ENCODE results near the gene AP4M1. TPM values are rescaled to one million over a fixed set of nuclear protein-coding genes. Genes with fewer than 3 reads are reported as not detected.

AP4M1 gene
- polyA plus RNA-seq, 4 donors = 23.7 to 36.2 (median 31.5) TPM

DNA sequence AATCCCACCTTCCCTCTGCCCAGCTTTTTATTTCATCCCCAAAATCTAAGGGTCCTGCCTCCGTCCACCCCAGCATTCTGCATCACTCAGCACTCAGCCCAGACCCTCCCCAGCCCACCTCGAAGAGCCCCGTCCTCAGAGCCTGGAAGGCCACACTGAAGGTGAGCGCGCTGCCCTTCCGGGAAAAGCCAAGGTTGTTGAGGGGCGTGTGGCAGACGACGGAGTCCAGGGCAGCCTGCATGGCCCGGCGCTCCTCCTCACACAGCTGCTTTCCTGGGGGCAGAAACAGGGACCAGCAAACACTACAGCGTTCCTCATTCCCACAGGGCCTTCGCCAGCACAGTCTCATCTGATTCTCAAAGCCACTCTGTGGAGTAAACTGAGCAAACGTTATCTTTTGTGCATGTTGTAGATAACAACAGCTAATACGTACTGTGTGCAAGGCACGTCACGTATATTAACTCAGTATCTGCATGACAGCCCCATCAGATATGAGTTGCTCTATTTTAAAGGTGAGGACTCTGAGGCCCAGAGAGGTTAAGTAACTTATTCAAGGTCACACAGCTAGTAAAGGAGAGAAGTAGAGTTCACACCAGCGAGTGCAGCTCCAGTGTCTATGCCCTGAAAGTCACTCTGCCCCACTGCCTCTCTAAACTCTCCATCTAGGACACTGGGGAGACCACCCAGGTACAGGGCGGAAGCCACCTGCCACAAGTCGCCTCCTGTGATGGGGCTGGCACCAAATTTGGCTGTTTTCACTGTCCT, 54.3 kb downstream of the AP4M1 start:
- no peak for DNase-seq (ENCODE audit: low read depth in 4 of 4, low spot score in 3 of 4)

GRCh38 chr7:100156331-100157068, 55.1 kb downstream of the AP4M1 start:
- no peak for DNase-seq (ENCODE audit: low read depth in 4 of 4, low spot score in 3 of 4)

- DNase-seq (ENCODE audit: low read depth in 4 of 4, low spot score in 3 of 4) = no peak
Measured at GRCh38 chr7:100157069-100157333, 55.6 kb downstream of the AP4M1 start.

GRCh38 chr7:100157334-100158228, 56.1 kb downstream of the AP4M1 start:
- no peak for DNase-seq (ENCODE audit: low read depth in 4 of 4, low spot score in 3 of 4)

Other genes with a start within 250 kb of the AP4M1 start
- not detected for gene OR2AE1, start 224.6 kb upstream of the AP4M1 start, polyA plus RNA-seq (ENCODE audit: insufficient read length in 4 of 4)
- 10 to 100 TPM; 34.8 to 44.8 (median 36.2) TPM for gene TRIM4, start 182.1 kb upstream of the AP4M1 start, polyA plus RNA-seq (ENCODE audit: insufficient read length in 4 of 4)
- gene GJC3, start 172.0 kb upstream of the AP4M1 start, polyA plus RNA-seq (ENCODE audit: insufficient read length in 4 of 4) = 1 to 10 TPM in 3 of 4 donors, under 1 TPM in 1; 0.60 to 1.4 (median 1.1) TPM
- gene AZGP1, start 125.6 kb upstream of the AP4M1 start, polyA plus RNA-seq (ENCODE audit: insufficient read length in 4 of 4) = 10 to 100 TPM; 47.6 to 77.5 (median 61.3) TPM
- 10 to 100 TPM; 47.3 to 57.0 (median 50.4) TPM for gene ZKSCAN1, start 86.0 kb upstream of the AP4M1 start, polyA plus RNA-seq (ENCODE audit: insufficient read length in 4 of 4)
- gene ZSCAN21, start 51.9 kb upstream of the AP4M1 start, polyA plus RNA-seq (ENCODE audit: insufficient read length in 4 of 4) = 10 to 100 TPM; 20.4 to 21.8 (median 21.5) TPM
- gene ZNF3, start 19.9 kb upstream of the AP4M1 start, polyA plus RNA-seq (ENCODE audit: insufficient read length in 4 of 4) = 10 to 100 TPM; 45.5 to 53.9 (median 53.3) TPM
- 100 to 1,000 TPM; 127 to 138 (median 134) TPM for gene COPS6, start 12.7 kb upstream of the AP4M1 start, polyA plus RNA-seq (ENCODE audit: insufficient read length in 4 of 4)
- gene MCM7, start 246 bp upstream of the AP4M1 start, polyA plus RNA-seq (ENCODE audit: insufficient read length in 4 of 4) = 100 to 1,000 TPM; 136 to 158 (median 148) TPM
- gene TAF6, start 17.7 kb downstream of the AP4M1 start, polyA plus RNA-seq (ENCODE audit: insufficient read length in 4 of 4) = 10 to 100 TPM; 53.9 to 64.5 (median 60.1) TPM
- gene CNPY4, start 18.0 kb downstream of the AP4M1 start, polyA plus RNA-seq (ENCODE audit: insufficient read length in 4 of 4) = 10 to 100 TPM; 35.7 to 49.0 (median 43.3) TPM
- gene MBLAC1, start 25.3 kb downstream of the AP4M1 start, polyA plus RNA-seq (ENCODE audit: insufficient read length in 4 of 4) = 1 to 10 TPM; 1.2 to 2.6 (median 1.5) TPM
- gene LAMTOR4, start 47.3 kb downstream of the AP4M1 start, polyA plus RNA-seq (ENCODE audit: insufficient read length in 4 of 4) = 100 to 1,000 TPM in 2 of 4 donors, 10 to 100 TPM in 2; 90.5 to 126 (median 97.4) TPM
- gene TRAPPC14, start 57.1 kb downstream of the AP4M1 start, polyA plus RNA-seq (ENCODE audit: insufficient read length in 4 of 4) = 10 to 100 TPM; 20.2 to 24.5 (median 21.3) TPM
- gene GAL3ST4, start 67.0 kb downstream of the AP4M1 start, polyA plus RNA-seq (ENCODE audit: insufficient read length in 4 of 4) = 1 to 10 TPM; 5.7 to 7.1 (median 6.4) TPM
- gene GPC2, start 75.7 kb downstream of the AP4M1 start, polyA plus RNA-seq (ENCODE audit: insufficient read length in 4 of 4) = 10 to 100 TPM in 1 of 4 donors, 1 to 10 TPM in 3; 8.7 to 14.5 (median 9.3) TPM
- gene STAG3, start 76.3 kb downstream of the AP4M1 start, polyA plus RNA-seq (ENCODE audit: insufficient read length in 4 of 4) = 10 to 100 TPM; 11.7 to 16.6 (median 12.9) TPM
- gene PVRIG, start 118.3 kb downstream of the AP4M1 start, polyA plus RNA-seq (ENCODE audit: insufficient read length in 4 of 4) = 1 to 10 TPM; 3.7 to 4.7 (median 4.4) TPM
- gene SPDYE3, start 206.1 kb downstream of the AP4M1 start, polyA plus RNA-seq (ENCODE audit: insufficient read length in 4 of 4) = 1 to 10 TPM; 6.9 to 7.8 (median 7.7) TPM